Measurements from ENCODE around the gene TRPV4.

TRPV4 gene

GRCh38 chr12:109782326-109782703 lies 50.9 kb downstream of the TRPV4 start:
- Histone ChIP-seq H3K4me1 (ENCODE audit: insufficient read depth, low read length) (0 out of 2 replicates have a peak, but pooled peaks cover 2% of the 10 kb centered on the region), H3K36me3 (ENCODE audit: insufficient read depth, low read depth, low read length) (no peaks in the 10 kb centered on the region), H3K4me3 (ENCODE audit: low read length) (no peak overlapping the region), H3K27ac (ENCODE audit: low read length) (no peak overlapping the region), H3K27me3 (ENCODE audit: insufficient read depth, low read length) (no peaks in the 10 kb centered on the region), H3K9ac (ENCODE audit: low read depth, low read length) (no peak overlapping the region), H3K9me3 (ENCODE audit: insufficient read depth, low read depth, low read length) (no peaks in the 10 kb centered on the region)

GRCh38 chr12:109781668-109782325 lies 51.4 kb downstream of the TRPV4 start:
- Histone ChIP-seq H3K27ac (ENCODE audit: low read length) (no peak overlapping the region), H3K9ac (ENCODE audit: low read depth, low read length) (no peak overlapping the region), H3K4me1 (ENCODE audit: insufficient read depth, low read length) (0 out of 2 replicates have a peak, but pooled peaks cover 2% of the 10 kb centered on the region), H3K27me3 (ENCODE audit: insufficient read depth, low read length) (no peaks in the 10 kb centered on the region), H3K36me3 (ENCODE audit: insufficient read depth, low read depth, low read length) (no peaks in the 10 kb centered on the region), H3K9me3 (ENCODE audit: insufficient read depth, low read depth, low read length) (no peaks in the 10 kb centered on the region), H3K4me3 (ENCODE audit: low read length) (no peak overlapping the region)

- no peaks in the 10 kb centered on the region for H3K9me3 ChIP-seq (ENCODE audit: insufficient read depth, low read depth, low read length)
- H3K36me3 ChIP-seq (ENCODE audit: insufficient read depth, low read depth, low read length), result no peaks in the 10 kb centered on the region
- no peak overlapping the region for H3K4me3 ChIP-seq (ENCODE audit: low read length)
Measured at GRCh38 chr12:109779382-109779781, 53.8 kb downstream of the TRPV4 start.

DNA sequence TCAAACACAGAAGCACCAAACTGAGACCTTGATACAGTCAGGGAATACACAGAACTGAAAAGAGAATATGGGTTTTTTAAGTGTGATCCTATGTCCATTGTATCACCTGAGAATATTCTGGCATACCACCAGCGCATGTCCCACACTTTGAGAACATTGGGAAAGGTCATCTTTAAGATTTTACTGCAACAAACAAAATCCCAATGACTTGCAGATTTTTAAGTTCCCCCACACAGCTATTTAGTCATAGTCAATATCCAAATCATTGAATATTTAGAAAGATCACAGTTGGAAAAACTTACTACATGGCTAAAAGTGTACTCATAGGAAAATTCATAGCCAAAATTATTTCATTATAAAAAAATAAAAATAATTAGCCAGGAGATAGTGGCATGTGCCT lies 54.5 kb downstream of the TRPV4 start:
- H3K36me3 ChIP-seq (ENCODE audit: insufficient read depth, low read depth, low read length), result no peaks in the 10 kb centered on the region
- H3K9me3 ChIP-seq (ENCODE audit: insufficient read depth, low read depth, low read length), result no peaks in the 10 kb centered on the region
- 0 out of 2 replicates have a peak, but pooled peaks cover 2% of the 10 kb centered on the region for H3K4me1 ChIP-seq (ENCODE audit: insufficient read depth, low read length)
- no peaks in the 10 kb centered on the region for H3K27me3 ChIP-seq (ENCODE audit: insufficient read depth, low read length)
- no peak overlapping the region for H3K4me3 ChIP-seq (ENCODE audit: low read length)
- no peak overlapping the region for H3K27ac ChIP-seq (ENCODE audit: low read length)
- H3K9ac ChIP-seq (ENCODE audit: low read depth, low read length), result no peak overlapping the region

More at GRCh38 chr12:109779382-109779781, 53.8 kb downstream of the TRPV4 start:
- no peaks in the 10 kb centered on the region for H3K27me3 ChIP-seq (ENCODE audit: insufficient read depth, low read length)
- H3K27ac ChIP-seq (ENCODE audit: low read length), result no peak overlapping the region
- 0 out of 2 replicates have a peak, but pooled peaks cover 2% of the 10 kb centered on the region for H3K4me1 ChIP-seq (ENCODE audit: insufficient read depth, low read length)
- H3K9ac ChIP-seq (ENCODE audit: low read depth, low read length), result no peak overlapping the region

- no peak overlapping the region for H3K4me3 ChIP-seq (ENCODE audit: low read length)
- no peak overlapping the region for H3K9ac ChIP-seq (ENCODE audit: low read depth, low read length)
- 0 out of 2 replicates have a peak, but pooled peaks cover 2% of the 10 kb centered on the region for H3K4me1 ChIP-seq (ENCODE audit: insufficient read depth, low read length)
- no peaks in the 10 kb centered on the region for H3K36me3 ChIP-seq (ENCODE audit: insufficient read depth, low read depth, low read length)
- no peaks in the 10 kb centered on the region for H3K27me3 ChIP-seq (ENCODE audit: insufficient read depth, low read length)
- H3K9me3 ChIP-seq (ENCODE audit: insufficient read depth, low read depth, low read length), result no peaks in the 10 kb centered on the region
- no peak overlapping the region for H3K27ac ChIP-seq (ENCODE audit: low read length)
Measured at GRCh38 chr12:109777544-109777943, 55.7 kb downstream of the TRPV4 start.

- H3K36me3 ChIP-seq (ENCODE audit: insufficient read depth, low read depth, low read length), result no peaks in the 10 kb centered on the region
- H3K9me3 ChIP-seq (ENCODE audit: insufficient read depth, low read depth, low read length), result no peaks in the 10 kb centered on the region
- no peaks in the 10 kb centered on the region for H3K27me3 ChIP-seq (ENCODE audit: insufficient read depth, low read length)
- 0 out of 2 replicates have a peak, but pooled peaks cover 2% of the 10 kb centered on the region for H3K4me1 ChIP-seq (ENCODE audit: insufficient read depth, low read length)
- no peak overlapping the region for H3K27ac ChIP-seq (ENCODE audit: low read length)
- no peak overlapping the region for H3K4me3 ChIP-seq (ENCODE audit: low read length)
- no peak overlapping the region for H3K9ac ChIP-seq (ENCODE audit: low read depth, low read length)
Measured at GRCh38 chr12:109776624-109777023, 56.6 kb downstream of the TRPV4 start.

DNA sequence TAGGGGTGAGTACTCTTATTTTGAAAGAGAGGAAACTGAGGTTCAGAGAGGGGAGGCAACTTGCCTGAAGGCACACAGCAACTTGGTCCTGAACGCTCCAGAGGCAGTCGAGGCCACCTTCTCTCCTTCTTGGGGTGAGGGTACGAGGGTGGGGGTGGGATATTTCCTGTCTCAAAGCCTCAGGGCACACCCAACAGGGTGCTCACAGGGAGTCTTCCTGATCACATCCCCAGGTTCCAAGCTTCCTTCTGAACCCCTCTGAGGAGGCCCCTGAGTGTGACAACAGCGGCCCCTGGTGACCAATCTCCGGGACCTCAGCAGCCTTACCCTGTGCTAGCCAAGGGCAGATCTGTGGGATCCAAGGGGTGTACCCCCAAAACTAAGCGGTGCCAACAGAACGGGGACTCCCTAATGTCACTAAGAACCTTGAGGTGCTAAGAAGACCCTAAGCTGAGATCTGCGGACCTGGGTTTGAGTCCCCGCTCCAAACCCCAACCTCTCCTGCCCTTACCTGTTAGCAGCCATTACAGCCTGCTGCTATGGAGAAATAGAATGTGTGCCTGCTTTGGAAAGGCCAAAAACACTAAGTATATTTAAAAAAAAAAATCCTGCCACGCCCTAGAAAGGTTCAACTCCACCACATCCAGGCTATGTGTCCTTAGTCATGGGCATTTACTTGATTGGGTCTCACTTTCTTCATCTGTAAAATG lies 57.9 kb downstream of the TRPV4 start:
- no peaks in the 10 kb centered on the region for H3K9me3 ChIP-seq (ENCODE audit: insufficient read depth, low read depth, low read length)
- 0 out of 2 replicates have a peak, but pooled peaks cover 2% of the 10 kb centered on the region for H3K4me1 ChIP-seq (ENCODE audit: insufficient read depth, low read length)
- H3K4me3 ChIP-seq (ENCODE audit: low read length), result no peak overlapping the region

DNA sequence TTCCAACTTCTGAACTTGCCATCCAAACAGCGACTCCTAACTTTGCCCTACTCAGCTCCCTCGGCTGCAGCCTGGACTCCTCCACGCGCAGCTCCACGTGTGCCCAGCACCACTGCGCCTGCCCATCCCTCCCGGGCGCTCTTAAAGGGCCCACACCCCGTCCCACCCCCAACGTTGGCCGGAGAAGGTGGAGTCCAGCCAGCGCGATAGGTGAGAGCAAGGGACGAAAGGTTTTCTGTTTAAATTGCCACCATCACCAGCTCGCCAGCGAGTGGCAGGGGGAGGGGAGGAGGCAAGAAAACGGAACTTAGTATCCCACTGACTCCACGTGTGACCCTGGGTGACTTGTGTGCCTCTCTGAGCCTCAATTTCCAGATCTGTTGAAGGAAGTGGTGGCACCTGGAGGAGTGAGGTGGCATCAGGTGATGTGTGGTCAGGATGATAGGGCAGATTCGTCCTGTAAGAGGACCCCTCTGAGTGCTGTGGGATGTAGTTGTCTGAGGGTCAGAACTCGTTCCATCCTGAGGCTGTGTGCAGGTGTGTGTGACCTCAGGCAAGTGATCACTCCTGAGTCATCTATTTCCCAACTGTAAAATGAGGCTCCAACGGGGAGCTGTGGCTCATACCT lies 59.7 kb downstream of the TRPV4 start:
- H3K36me3 ChIP-seq (ENCODE audit: insufficient read depth, low read depth, low read length), result no peaks in the 10 kb centered on the region
- H3K27ac ChIP-seq (ENCODE audit: low read length), result no peak overlapping the region
- 0 out of 2 replicates have a peak, but pooled peaks cover 2% of the 10 kb centered on the region for H3K4me1 ChIP-seq (ENCODE audit: insufficient read depth, low read length)
- no peak overlapping the region for H3K9ac ChIP-seq (ENCODE audit: low read depth, low read length)
- no peaks in the 10 kb centered on the region for H3K27me3 ChIP-seq (ENCODE audit: insufficient read depth, low read length)
- no peak overlapping the region for H3K4me3 ChIP-seq (ENCODE audit: low read length)
- no peaks in the 10 kb centered on the region for H3K9me3 ChIP-seq (ENCODE audit: insufficient read depth, low read depth, low read length)

More for the DNA sequence above, 57.9 kb downstream of the TRPV4 start:
- H3K27me3 ChIP-seq (ENCODE audit: insufficient read depth, low read length), result no peaks in the 10 kb centered on the region
- no peak overlapping the region for H3K9ac ChIP-seq (ENCODE audit: low read depth, low read length)
- no peak overlapping the region for H3K27ac ChIP-seq (ENCODE audit: low read length)
- no peaks in the 10 kb centered on the region for H3K36me3 ChIP-seq (ENCODE audit: insufficient read depth, low read depth, low read length)

- H3K9ac ChIP-seq (ENCODE audit: low read depth, low read length), result no peak overlapping the region
- H3K9me3 ChIP-seq (ENCODE audit: insufficient read depth, low read depth, low read length), result no peaks in the 10 kb centered on the region
- no peaks in the 10 kb centered on the region for H3K27me3 ChIP-seq (ENCODE audit: insufficient read depth, low read length)
- no peak overlapping the region for H3K27ac ChIP-seq (ENCODE audit: low read length)
- H3K4me1 ChIP-seq (ENCODE audit: insufficient read depth, low read length), result 0 out of 2 replicates have a peak, but pooled peaks cover 2% of the 10 kb centered on the region
- H3K4me3 ChIP-seq (ENCODE audit: low read length), result no peak overlapping the region
- H3K36me3 ChIP-seq (ENCODE audit: insufficient read depth, low read depth, low read length), result no peaks in the 10 kb centered on the region
Measured at GRCh38 chr12:109772622-109773321, 60.4 kb downstream of the TRPV4 start.

- Histone ChIP-seq H3K36me3 (ENCODE audit: insufficient read depth, low read depth, low read length) (no peaks in the 10 kb centered on the region), H3K27ac (ENCODE audit: low read length) (no peak overlapping the region), H3K4me3 (ENCODE audit: low read length) (no peak overlapping the region), H3K4me1 (ENCODE audit: insufficient read depth, low read length) (no peaks in the 10 kb centered on the region), H3K27me3 (ENCODE audit: insufficient read depth, low read length) (no peaks in the 10 kb centered on the region), H3K9me3 (ENCODE audit: insufficient read depth, low read depth, low read length) (no peaks in the 10 kb centered on the region), H3K9ac (ENCODE audit: low read depth, low read length) (no peak overlapping the region)
Measured at GRCh38 chr12:109771746-109772621, 61.2 kb downstream of the TRPV4 start.

All from iPS-20b (cell line).